Mucosa of descending colon (tissue), 3 donors: Measurements from ENCODE around the gene SIGLEC9. TPM values are rescaled to one million over a fixed set of nuclear protein-coding genes. Genes with fewer than 3 reads are reported as not detected.

Experiments
- ATAC-seq: fragments of 200-7000 bp; cut with Tn5 transposase; one replicate; pipeline ENCODE4 v1.9.1; 2020; ENCODE audit warnings: mild to moderate bottlenecking, moderate library complexity
- DNase-seq, 3 donors: peaks; one replicate each; pipeline ENCODE4 v3.0.0-alpha.2; 2020
- H3K36me3 ChIP-seq: fragments of 200-600 bp; one replicate; pipeline ENCODE4 v1.8.0; 2021; ENCODE audit warnings: low read depth, mild to moderate bottlenecking
- H3K4me1 ChIP-seq: fragments of 200-600 bp; one replicate; pipeline ENCODE4 v1.8.0; 2021; ENCODE audit warnings: low read depth, mild to moderate bottlenecking
- H3K4me3 ChIP-seq: fragments of 200-600 bp; one replicate; pipeline ENCODE4 v1.8.0; 2021; ENCODE audit warnings: mild to moderate bottlenecking
- H3K9me3 ChIP-seq: fragments of 200-600 bp; one replicate; pipeline ENCODE4 v1.8.0; 2021; ENCODE audit warnings: mild to moderate bottlenecking
- intact Hi-C, 2 donors: fragments of 100-400 bp; cut with DNase I in 1 of 2; cut with micrococcal nuclease in 1 of 2; formaldehyde crosslinking; loops; one replicate each; pipeline versions ENCODE4 v1.11.0 to v1.11.1; 2022; cut with DNase I, micrococcal nuclease
- total RNA-seq, 3 donors: library from RNA; stranded (reverse); fragmentation: NEBNext Ultra II Directional in 2 of 3; extraction: Animal tissue kit (Norgen Biotek cat#: 25700) in 2 of 3; gene quantifications; one replicate each; pipeline versions ENCODE4 v1.2.1 to v1.2.4, GENCODE V29; 2021 to 2023
- TF ChIP-seq, protein P1 (sequence below): fragments of 200-600 bp; IDR thresholded peaks from one replicate; pipeline ENCODE4 v1.8.0; 2022; ENCODE audit warnings: antibody characterized with exemption, mild to moderate bottlenecking
- donor health status: DM: no; HTN: no; CAD: no; lungs with moderate emphysema.
- donor health status: DM: no; HTN: no; CAD: no.
- donor health status: DM: no; HTN: yes; CAD: no.

SIGLEC9 gene
- total RNA-seq, 3 donors from 2014 or later, result 1.4 to 3.8 (median 3.2) TPM

DNA sequence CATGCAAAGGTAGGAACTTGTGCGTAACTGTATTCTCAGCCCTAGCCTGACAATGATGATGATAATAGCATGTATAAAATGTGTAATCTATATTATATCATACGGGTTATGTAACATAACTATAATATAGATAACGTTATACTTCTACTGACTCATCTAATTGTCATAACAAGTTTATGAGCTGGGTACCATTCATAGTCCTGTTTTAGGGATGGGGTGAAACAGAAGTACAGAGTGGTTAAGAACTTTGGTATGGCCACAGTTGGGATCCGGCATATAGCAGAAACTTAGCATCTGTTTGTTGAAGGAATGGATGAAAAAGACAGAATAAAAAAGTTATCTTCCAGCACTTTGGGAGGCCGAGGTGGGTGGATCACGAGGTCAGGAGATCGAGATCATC, 21.7 kb upstream of the SIGLEC9 start:
- TF ChIP-seq, protein P1, sequence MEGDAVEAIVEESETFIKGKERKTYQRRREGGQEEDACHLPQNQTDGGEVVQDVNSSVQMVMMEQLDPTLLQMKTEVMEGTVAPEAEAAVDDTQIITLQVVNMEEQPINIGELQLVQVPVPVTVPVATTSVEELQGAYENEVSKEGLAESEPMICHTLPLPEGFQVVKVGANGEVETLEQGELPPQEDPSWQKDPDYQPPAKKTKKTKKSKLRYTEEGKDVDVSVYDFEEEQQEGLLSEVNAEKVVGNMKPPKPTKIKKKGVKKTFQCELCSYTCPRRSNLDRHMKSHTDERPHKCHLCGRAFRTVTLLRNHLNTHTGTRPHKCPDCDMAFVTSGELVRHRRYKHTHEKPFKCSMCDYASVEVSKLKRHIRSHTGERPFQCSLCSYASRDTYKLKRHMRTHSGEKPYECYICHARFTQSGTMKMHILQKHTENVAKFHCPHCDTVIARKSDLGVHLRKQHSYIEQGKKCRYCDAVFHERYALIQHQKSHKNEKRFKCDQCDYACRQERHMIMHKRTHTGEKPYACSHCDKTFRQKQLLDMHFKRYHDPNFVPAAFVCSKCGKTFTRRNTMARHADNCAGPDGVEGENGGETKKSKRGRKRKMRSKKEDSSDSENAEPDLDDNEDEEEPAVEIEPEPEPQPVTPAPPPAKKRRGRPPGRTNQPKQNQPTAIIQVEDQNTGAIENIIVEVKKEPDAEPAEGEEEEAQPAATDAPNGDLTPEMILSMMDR, result no peak
- ATAC-seq (no peak), DNase-seq (no peak)
- intact Hi-C loops, result no loop called here
- no peak overlapping the region for H3K4me3 ChIP-seq
- peaks cover 14% of the 10 kb centered on the region for H3K4me1 ChIP-seq
- H3K36me3 ChIP-seq, result no peaks in the 10 kb centered on the region
- no peaks in the 10 kb centered on the region for H3K9me3 ChIP-seq

DNA sequence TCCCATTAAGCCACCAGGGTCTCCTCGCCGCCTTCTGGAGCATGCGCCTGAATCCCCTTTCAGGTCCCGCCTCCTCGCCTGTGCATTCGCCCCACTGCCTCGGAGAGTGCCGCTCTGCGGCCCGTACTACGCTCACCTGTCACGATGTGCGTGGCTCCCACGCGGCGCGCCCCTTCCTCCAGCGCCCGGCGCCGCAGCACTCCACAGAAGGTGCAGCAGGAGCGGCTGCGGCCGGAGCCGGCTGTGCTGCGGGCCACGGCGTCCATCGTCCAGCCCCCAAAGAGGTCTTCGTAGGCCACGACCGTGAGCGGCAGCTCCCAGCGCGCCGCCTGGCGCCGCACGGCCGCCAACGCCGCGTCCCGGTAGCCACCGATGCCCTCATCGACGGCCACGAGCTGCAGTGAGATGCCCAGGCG, 20.8 kb upstream of the SIGLEC9 start:
- no peak for ATAC-seq
- peaks cover 17% of the 10 kb centered on the region for H3K4me1 ChIP-seq
- intact Hi-C loops, result no loop called here
- no peak for DNase-seq
- H3K9me3 ChIP-seq, result no peaks in the 10 kb centered on the region
- TF ChIP-seq, protein P1, result no peak
- peaks cover 6% of the 10 kb centered on the region for H3K36me3 ChIP-seq
- no peak overlapping the region for H3K4me3 ChIP-seq

DNA sequence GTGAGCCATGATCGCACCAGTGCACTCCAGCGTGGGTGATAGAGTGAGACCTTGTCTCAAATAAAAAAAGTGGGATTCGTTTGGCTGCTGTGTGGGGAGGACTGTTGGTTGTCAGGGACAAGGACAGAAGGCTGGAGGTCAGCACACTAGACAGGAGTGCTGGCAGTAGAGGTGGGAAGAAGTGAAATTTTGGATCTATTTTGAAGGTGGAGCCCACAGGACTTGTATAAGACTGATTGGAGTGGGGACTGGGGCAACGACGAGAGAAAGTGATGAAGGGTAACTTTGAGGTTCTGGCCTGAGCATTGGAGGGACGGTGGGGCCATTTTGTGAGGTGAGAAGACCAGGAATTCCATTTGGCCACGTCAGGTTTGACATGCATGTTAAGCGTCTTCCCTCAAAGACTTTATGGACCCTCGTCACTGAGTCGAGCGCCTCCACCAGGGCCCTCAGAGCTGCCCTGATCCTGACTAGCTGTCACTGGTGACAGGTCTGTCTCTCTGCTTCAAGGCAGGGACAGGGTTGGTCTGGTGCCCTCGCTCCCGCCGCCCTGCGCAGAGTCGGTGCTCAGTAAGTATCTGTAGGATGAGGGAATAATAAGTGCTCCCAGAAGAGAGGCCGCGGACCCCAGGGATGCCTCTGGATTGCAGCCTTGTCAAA, 17.2 kb upstream of the SIGLEC9 start:
- Histone ChIP-seq H3K36me3 (peaks cover 6% of the 10 kb centered on the region), H3K4me3 (peak overlapping the region; percentile 50), H3K4me1 (peaks cover 14% of the 10 kb centered on the region), H3K9me3 (no peaks in the 10 kb centered on the region)
- ATAC-seq, result peak; percentile 25
- intact Hi-C loops, result no loop called here
- DNase-seq, result no peak
- TF ChIP-seq, protein P1, result no peak

DNA sequence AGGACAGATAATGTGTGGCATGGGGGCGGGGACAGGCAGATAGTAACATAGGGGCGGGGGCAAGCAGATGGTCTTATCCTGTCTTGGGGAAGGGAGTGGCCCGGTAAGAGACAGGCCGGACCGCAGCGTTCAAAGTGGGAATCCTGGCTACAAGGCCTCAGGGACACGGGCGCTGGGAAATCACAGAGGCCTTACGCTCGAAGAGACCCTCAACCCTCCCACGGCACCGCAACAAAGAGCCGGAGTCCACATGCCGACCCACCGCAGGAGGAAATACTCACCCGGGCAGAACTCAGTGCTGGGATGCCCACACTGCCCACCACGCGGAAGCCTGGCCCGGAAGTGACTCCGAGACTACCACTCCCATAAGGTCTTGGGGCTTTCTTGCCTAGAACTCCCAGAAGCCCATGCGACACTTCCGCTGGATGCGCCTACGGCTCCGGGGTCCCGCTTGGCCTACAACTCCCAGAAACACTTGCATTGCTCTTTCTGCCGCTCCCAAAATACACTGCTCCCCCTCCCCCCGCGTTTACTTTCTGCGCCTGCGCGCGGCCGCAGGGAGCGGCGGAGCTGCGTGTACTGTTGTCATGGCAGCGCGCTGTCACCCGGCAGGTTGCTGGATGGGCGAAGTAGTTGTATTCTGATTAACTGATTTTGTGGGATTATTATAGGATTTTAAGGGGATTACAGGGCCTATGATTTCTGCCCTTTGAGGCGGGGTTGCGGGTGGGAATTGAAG, 16.5 kb upstream of the SIGLEC9 start, which contains the start of gene CTU1:
Gene CTU1 (minus strand): TSS at position 344 of the 739 bp plus-strand sequence. CDS start 3,840 bp downstream, outside the sequence.
- peak; percentile 98 to 99 (median 99) for DNase-seq
- TF ChIP-seq, protein P1, result no peak
- Histone ChIP-seq H3K4me1 (peaks cover 14% of the 10 kb centered on the region), H3K4me3 (peak within 1 kb of the TSS; percentile 50), H3K9me3 (no peaks in the 10 kb centered on the region), H3K36me3 (peaks cover 6% of the 10 kb centered on the region)
- intact Hi-C loops, result no loop called here
- ATAC-seq, result peak; percentile 99

DNA sequence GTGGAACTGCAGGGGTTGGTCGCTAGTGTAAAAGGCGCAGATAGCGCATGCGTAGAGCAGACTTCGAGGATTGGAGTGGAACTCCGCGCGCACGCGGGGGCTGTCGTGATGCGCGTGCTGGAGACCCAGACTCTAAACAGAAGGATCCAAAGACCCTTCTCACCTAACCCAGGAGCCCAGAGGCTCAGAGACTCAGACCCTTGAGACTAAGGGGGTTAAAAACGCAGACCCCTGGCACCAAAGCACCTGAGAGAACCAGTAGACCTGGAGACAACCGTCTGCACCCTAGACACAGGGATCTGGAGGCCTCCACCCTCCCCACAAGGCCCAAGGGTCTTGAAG, 15.9 kb upstream of the SIGLEC9 start:
- peak in 1 of 3 donors; percentile 37 for DNase-seq
- Histone ChIP-seq H3K9me3 (no peaks in the 10 kb centered on the region), H3K4me3 (peak overlapping the region; percentile 50), H3K4me1 (peaks cover 14% of the 10 kb centered on the region), H3K36me3 (peaks cover 6% of the 10 kb centered on the region)
- TF ChIP-seq, protein P1, result no peak
- peak; percentile 22 for ATAC-seq
- intact Hi-C loops, result no loop called here
